NCI-H510A treated with DMSO at 0.1 percent for 48 hours (cell line): ENCODE measurements around the gene DERL3.
A peak's percentile ranks its signal among the peaks of the same experiment; 100 is the strongest.
"Not testable (repeated sequence)": the region's sequence is repeated elsewhere in the genome, so short reads cannot be mapped to it uniquely, and the experiment has no call there.

Source experiments
- DNase-seq: peaks from one replicate; lab custom pipeline; 2025; lab: John Stamatoyannopoulos, UW

Gene DERL3

GRCh38 chr22:23838681-23839468 is at the start of gene DERL3:
DERL3 (minus strand) TSS chr22:23839006; CDS start chr22:23838987, 19 bp downstream.
- peak; percentile 95 for DNase-seq

GRCh38 chr22:23884140-23884539 is 45.3 kb upstream of the DERL3 start:
- DNase-seq: no peak

GRCh38 chr22:23883658-23884057 is 44.9 kb upstream of the DERL3 start:
- DNase-seq: no peak

- DNase-seq: no peak
Observed at GRCh38 chr22:23882370-23882769, 43.6 kb upstream of the DERL3 start.

- no peak for DNase-seq
Observed at GRCh38 chr22:23878219-23878618, 39.4 kb upstream of the DERL3 start.

- no peak for DNase-seq
Observed at GRCh38 chr22:23877566-23877965, 38.8 kb upstream of the DERL3 start.

- no peak for DNase-seq
Observed at GRCh38 chr22:23875801-23876200, 37.0 kb upstream of the DERL3 start.

GRCh38 chr22:23874871-23875270 is 36.1 kb upstream of the DERL3 start:
- no peak for DNase-seq

- DNase-seq: no peak
Observed at GRCh38 chr22:23868580-23868979, 29.8 kb upstream of the DERL3 start.

GRCh38 chr22:23864499-23865154 is 25.8 kb upstream of the DERL3 start:
- not testable (repeated sequence) for DNase-seq

GRCh38 chr22:23862103-23862502 is 23.3 kb upstream of the DERL3 start:
- DNase-seq: peak; percentile 7

- not testable (repeated sequence) for DNase-seq
Observed at GRCh38 chr22:23860187-23860586, 21.4 kb upstream of the DERL3 start.

- no peak for DNase-seq
Observed at GRCh38 chr22:23859201-23859600, 20.4 kb upstream of the DERL3 start.

- DNase-seq: no peak
Observed at GRCh38 chr22:23858484-23858815, 19.6 kb upstream of the DERL3 start.

GRCh38 chr22:23857606-23858483 is 19.0 kb upstream of the DERL3 start, which contains the start of gene SLC2A11:
SLC2A11 (plus strand) TSS chr22:23857875; CDS start chr22:23858000, 125 bp downstream.
- DNase-seq: peak; percentile 89

- DNase-seq: peak; percentile 45
Observed at GRCh38 chr22:23856721-23857605, 18.2 kb upstream of the DERL3 start.

GRCh38 chr22:23850136-23850611 is 11.4 kb upstream of the DERL3 start:
- DNase-seq: no peak

GRCh38 chr22:23849009-23850006 is 10.5 kb upstream of the DERL3 start:
- peak; percentile 44 for DNase-seq

GRCh38 chr22:23847991-23848864 is 9.4 kb upstream of the DERL3 start:
- no peak for DNase-seq
